IPS-NIHi7 (cell line): Measurements from ENCODE around the gene LAMB4.
A peak's percentile ranks its signal among the peaks of the same experiment; 100 is the strongest.

Experiments
- DNase-seq: peaks from one replicate; pipeline ENCODE4 v3.0.0; 2012; ENCODE audit warnings: mixed read lengths; ENCODE audit errors: extremely low spot score

LAMB4 gene

DNA sequence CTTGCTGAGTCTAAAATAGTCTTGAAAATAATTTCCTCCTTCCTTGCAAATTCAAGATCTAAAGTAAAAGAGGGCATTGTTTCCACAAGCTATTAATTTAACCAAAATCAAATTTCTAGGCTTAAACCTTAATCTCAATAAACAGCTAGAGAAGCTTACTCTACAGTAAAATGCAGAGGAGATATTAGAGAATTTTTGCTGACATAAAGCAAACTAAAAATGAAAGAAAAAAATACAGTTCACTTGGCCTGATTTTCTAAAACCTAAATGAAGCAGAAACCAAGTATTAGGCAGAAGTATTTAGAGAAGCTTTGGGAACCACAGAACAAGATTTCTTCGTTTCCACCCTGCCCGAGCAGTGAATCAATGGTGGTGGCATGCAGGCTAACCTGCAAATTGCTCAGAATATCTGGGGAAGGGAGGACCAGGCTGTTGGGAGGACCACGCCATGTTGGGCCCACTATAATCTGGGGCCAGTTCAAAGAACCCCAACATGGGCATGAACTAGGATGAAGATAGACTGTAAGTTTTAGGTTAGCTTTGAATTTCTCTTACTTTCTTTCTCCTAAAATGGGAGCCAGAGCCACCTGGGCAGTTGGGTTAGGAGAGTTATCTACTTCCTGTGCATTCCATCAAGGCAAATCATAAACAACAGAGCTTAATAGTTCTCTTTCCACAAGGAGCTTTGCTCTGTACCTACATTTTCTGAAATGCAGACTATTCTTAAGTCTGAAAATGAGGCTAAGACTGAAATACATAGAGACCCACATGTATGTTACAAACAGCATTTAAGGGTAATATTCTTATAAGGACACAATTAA is 131.3 kb downstream of the LAMB4 start:
- DNase-seq, result no peak

GRCh38 chr7:107998150-107998549 is 132.0 kb downstream of the LAMB4 start:
- DNase-seq, result no peak

GRCh38 chr7:107996072-107996882 is 133.9 kb downstream of the LAMB4 start:
- no peak for DNase-seq

- peak; percentile 71 for DNase-seq
These were observed 134.7 kb downstream of the LAMB4 start for GRCh38 chr7:107995184-107996071.

DNA sequence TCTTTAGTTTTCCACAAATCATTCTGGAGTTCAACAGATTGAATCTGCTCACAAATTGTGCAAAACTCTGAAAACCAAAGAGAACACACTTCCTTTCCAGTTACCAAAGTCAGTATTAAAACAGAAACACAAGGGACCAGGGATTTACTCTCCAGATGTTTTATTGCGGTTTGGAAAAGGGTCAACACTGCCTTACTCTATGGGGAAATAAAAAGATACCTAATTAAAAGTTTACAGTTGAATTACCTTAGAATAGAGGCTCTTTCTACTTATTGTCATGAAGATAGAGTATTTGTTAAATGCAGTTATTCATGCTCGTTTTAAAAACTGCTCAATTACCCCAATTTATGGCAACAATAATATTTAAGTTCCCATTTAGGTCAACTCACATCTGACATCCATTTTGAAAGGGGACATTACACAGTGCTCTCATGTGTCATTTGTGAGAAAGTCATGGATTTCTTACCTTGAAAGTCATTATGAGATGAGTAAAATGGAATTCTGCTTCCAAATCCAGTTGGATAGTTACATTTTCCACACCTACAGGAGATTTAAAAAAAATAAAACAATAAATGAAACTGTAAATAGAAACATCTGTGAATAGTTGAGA is 135.6 kb downstream of the LAMB4 start:
- no peak for DNase-seq

DNA sequence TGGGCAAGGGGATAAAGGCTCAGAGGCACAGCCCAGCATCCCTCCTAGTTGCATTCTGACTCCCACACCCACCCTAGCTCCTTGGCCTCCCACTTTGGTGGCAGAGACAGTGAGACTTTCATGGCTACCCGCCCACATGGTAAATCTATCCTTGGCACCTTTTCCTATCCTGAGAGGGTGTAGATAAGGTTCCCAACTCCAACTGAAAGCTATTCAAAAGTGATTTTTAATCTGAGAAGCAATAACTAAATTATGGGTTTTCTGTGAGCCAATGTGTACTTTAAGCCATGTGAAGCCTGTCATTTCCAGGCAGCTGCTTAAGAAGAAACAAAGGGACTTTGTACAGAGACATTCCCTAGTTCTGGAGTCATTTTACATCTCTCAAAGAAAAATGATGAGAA is 136.3 kb downstream of the LAMB4 start:
- no peak for DNase-seq

DNA sequence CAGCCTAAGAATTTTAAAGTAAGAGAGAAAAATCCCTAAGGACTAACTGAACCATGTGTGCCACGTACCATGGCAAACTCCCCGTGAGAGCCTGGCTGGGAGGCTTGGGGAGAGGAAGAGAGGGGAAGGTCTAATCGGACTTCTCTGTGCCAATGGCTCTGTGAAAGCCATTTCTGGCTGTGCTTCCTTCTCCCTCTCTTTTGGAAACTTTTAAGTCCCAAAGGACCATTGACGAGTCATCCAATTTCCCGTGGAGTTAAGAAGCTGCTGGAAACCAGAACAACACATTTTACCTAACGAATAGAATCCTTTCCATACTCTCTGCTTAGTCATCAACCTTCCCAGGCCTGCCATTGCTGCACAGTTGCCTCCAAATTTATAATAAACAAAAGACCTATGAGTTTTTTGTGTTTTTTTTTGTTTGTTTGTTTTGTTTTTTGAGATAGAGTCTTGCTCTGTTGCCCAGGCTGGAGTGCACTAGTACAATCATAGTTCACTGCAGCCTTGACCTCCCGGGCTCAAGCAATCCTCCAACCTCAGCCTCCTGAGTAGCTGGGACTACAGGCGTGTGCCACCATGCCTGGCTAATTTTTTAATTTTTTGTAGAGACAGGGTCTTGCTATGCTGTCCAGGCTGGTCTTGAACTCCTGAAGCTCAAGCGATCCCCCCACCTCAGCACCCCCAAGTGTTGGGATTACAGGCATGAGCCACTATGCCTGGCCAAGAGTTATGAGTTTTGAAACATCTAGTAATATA is 140.4 kb downstream of the LAMB4 start:
- no peak for DNase-seq

DNA sequence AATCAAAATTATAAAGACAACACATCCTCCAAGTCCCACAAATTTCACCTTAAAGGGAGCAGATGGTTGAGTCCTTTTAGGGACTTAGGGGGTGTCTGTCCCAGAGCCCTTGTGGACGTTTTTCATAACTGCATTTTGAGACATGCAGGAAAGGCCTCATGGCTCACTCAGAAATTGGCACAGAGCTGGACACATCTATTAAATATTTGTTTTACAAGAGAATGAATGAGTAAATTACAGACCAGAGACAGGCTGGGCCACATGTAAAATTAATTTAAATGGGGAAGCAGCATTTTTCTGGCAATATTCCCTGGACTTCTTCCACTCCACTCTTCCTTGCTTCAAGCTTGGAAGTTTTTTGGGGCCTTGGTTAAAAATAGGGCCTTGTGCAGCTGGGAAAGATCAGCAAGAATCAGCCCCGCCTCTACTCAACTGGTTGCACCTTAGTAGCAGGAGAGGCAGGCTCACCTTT is 147.2 kb downstream of the LAMB4 start:
- no peak for DNase-seq

DNA sequence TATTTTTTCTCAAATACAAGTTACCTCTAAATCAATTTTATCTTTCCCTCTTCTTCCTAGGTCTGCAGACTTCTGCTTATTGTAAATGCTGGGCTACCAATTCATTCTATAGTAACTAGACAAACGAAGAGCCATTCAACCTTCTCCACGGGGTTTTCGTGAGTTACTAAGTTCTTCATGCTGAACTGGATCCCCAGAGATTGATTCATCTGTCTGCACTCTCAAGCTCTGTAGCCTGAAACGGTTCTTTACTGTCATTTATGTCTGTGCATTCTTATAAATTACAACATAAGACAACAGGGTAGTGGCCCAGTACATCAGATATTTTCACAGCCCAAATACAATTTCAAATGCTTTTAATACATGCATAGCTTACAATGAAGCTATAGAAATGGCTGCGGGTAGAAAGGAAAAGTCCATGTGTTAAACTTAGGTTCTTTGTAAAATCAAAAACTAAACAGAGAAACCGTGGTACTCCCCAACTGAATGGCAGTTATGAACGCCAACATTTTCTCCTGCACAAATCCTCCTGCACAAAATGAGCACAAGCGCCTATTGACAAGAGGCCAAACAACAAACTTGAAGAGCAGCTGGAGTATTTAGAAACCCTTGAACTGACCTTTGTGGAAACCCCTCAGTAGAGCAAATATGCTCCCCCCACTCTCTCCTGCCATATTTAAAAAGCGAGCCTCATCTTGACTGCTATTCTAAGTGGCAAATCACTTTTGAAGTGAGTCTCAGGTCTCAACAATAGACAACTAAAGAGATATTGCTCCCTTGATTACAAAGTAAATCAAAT is 147.9 kb downstream of the LAMB4 start:
- DNase-seq, result no peak

- DNase-seq, result no peak
These were observed 148.7 kb downstream of the LAMB4 start for GRCh38 chr7:107981466-107981865.

- no peak for DNase-seq
These were observed 149.4 kb downstream of the LAMB4 start for GRCh38 chr7:107980671-107981190.

- no peak for DNase-seq
These were observed 150.0 kb downstream of the LAMB4 start for GRCh38 chr7:107980171-107980570.

- DNase-seq, result no peak
These were observed 151.2 kb downstream of the LAMB4 start for GRCh38 chr7:107978815-107979408.

DNA sequence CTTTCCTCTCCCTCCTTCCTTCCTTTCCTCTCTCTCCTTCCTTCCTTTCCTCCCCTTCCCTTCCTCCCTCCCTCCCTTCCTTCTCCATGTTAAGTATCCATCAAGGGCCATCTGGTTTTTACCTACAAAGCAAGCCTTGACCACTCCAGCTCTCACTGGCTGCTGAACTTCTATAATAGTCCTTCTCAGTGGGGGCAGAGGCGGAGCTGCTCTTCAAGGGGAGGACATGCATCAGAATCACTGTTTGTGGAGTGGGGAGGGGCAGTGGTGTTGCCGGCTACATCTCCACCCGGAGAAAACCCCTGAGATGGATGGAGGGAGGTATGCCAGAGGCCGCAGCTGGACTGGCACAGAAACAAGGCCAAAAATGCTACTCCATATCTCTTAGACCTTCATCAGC is 153.1 kb downstream of the LAMB4 start:
- DNase-seq, result no peak

DNA sequence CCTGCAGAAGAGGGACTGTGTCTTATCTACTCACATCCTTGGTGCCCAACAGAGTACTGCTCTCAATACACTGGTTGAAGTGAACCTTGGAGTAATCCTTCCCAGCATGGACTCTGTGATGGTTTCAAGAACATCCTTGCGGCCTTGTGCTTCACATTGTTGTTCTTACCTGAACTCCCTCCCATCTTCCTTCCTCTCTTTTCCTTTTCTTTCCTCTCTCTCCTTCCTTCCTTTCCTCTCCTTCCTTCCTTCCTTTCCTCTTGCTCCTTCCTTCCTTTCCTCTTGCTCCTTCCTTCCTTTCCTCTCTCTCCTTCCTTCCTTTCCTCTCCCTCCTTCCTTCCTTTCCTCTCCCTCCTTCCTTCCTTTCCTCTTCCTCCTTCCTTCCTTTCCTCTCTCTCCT is 153.5 kb downstream of the LAMB4 start:
- DNase-seq, result no peak

DNA sequence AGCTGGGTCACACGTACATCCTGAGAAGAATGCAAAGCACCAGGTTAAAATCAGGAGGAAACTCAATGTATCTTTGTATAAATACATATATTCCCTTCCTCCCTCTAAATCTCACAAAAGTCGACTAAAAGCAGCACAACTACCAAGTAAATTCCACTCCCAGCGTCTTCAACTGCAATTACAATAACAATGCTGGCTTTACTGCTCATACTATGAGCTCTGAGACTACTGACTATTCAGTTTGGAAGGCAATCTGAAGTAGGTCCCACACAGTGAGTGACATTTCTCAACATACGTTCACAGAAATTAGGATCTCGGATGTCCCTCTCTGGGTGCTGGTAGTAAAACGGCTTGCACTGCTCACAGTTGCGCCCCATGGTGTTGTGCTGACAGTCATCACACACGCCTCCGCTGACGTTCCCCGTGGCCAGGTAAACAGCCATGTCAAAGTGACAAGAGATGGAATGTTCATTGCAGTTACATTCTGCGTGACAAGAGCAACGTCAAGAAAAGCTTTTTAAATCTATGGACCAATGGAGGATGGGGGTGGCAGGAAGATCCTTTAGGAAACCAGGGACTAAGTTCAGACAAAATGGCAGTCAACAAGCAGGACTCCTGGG is 154.7 kb downstream of the LAMB4 start:
- DNase-seq, result no peak

DNA sequence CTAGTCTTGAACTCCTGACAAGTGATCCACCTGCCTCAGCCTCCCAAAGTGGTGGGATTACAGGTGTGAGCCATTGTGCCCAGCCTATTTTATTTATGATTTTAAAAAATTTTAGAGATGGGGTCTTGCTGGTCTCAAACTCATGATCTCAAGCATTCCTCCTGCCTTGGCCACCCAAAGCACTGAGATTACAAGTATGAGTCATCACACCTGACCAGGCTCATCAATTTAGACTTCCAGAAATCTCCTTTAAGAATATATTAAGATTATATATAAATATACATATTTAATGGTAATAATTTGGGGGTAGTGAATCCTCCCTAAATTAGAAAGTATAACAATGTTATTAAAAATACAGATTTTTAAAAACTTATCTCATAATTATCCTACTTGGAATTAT is 156.3 kb downstream of the LAMB4 start:
- DNase-seq, result no peak
